Neural cell (in vitro differentiated cells): ENCODE measurements around the gene STS. TPM values are rescaled to one million over a fixed set of nuclear protein-coding genes. Genes with fewer than 3 reads are reported as not detected.
A peak's percentile ranks its signal among the peaks of the same experiment; 100 is the strongest.

Experiments used
- H2AFZ ChIP-seq: fragments of 200-600, 300-800 bp; sonication (generic), shearing (Covaris generic); 2 replicates; pipeline ENCODE4 v1.6.0; 2014; ENCODE audit warnings: low read depth, mild to moderate bottlenecking, antibody characterized with exemption, low read length, moderate library complexity
- H3F3A ChIP-seq: fragments of 200-600 bp; shearing (Covaris generic); 2 replicates; pipeline ENCODE4 v1.6.1; 2016; ENCODE audit warnings: mild to moderate bottlenecking, moderate library complexity, mixed read lengths, antibody characterized with exemption, low read length; ENCODE audit not compliant: insufficient read depth, poor library complexity, severe bottlenecking
- H3K27ac ChIP-seq: fragments of 200-600, 300-800 bp; sonication (generic), shearing (Covaris generic); 2 replicates; pipeline ENCODE4 v1.5.1; 2014; ENCODE audit warnings: mild to moderate bottlenecking, low read length, moderate library complexity
- H3K27me3 ChIP-seq: fragments of 300-800, 200-600 bp; sonication (generic), shearing (Covaris generic); 2 replicates; pipeline ENCODE4 v1.6.0; 2014; ENCODE audit warnings: mild to moderate bottlenecking, low read depth, low read length, moderate library complexity; ENCODE audit not compliant: insufficient read depth
- H3K36me3 ChIP-seq: fragments of 300-800, 200-600 bp; sonication (generic), shearing (Covaris generic); 2 replicates; pipeline ENCODE4 v1.5.1; 2014; ENCODE audit warnings: mild to moderate bottlenecking, antibody characterized with exemption, low read length, moderate library complexity; ENCODE audit not compliant: insufficient read depth
- H3K4me2 ChIP-seq: fragments of 300-800, 200-600 bp; sonication (generic), shearing (Covaris generic); 2 replicates; pipeline ENCODE4 v1.6.0; 2014; ENCODE audit warnings: mild to moderate bottlenecking, low read length
- H3K4me3 ChIP-seq: fragments of 300-800, 200-600 bp; sonication (generic), shearing (Covaris generic); 2 replicates; pipeline ENCODE4 v1.5.1; 2014; ENCODE audit warnings: mild to moderate bottlenecking, low read length, moderate library complexity
- H3K79me2 ChIP-seq: fragments of 200-600 bp; shearing (Covaris generic); replicated peaks from 2 replicates; pipeline ENCODE4 v1.6.0; 2014; ENCODE audit warnings: mild to moderate bottlenecking, low read length, moderate library complexity; ENCODE audit not compliant: insufficient read depth
- H3K9ac ChIP-seq: fragments of 300-800, 200-600 bp; sonication (generic), shearing (Covaris generic); 2 replicates; pipeline ENCODE4 v1.6.1; 2016; ENCODE audit warnings: mild to moderate bottlenecking, low read length, mixed read lengths
- H3K9me2 ChIP-seq: fragments of 200-600 bp; shearing (Covaris generic); 2 replicates; pipeline ENCODE4 v1.6.1; 2016; ENCODE audit warnings: mild to moderate bottlenecking, low read length, mixed read lengths; ENCODE audit not compliant: insufficient read depth
- H3K9me3 ChIP-seq: fragments of 200-600, 300-800 bp; sonication (generic), shearing (Covaris generic); 2 replicates; pipeline ENCODE4 v1.6.1; 2016; ENCODE audit warnings: mild to moderate bottlenecking, mixed run types, low read length, moderate library complexity, mixed read lengths
- H4K20me1 ChIP-seq: fragments of 200-600 bp; shearing (Covaris generic); 2 replicates; pipeline ENCODE4 v1.6.1; 2016; ENCODE audit warnings: mild to moderate bottlenecking, mixed run types; ENCODE audit not compliant: insufficient read depth
- EP300 ChIP-seq: fragments of 450-650 bp; conservative IDR thresholded peaks from 2 replicates; pipeline ENCODE4 v1.6.1; 2014; ENCODE audit warnings: antibody characterized with exemption, mild to moderate bottlenecking, moderate library complexity; ENCODE audit not compliant: poor library complexity, severe bottlenecking
- EZH2 ChIP-seq: fragments of 200-600, 300-800 bp; shearing (Covaris generic), sonication (generic); IDR thresholded peaks from 2 replicates; pipeline ENCODE4 v1.6.1; 2014; ENCODE audit warnings: antibody characterized with exemption, low read length, borderline replicate concordance, mild to moderate bottlenecking; ENCODE audit not compliant: insufficient read depth, poor library complexity, severe bottlenecking
- MXI1 ChIP-seq: fragments of 450-650 bp; conservative IDR thresholded peaks from 2 replicates; pipeline ENCODE4 v1.6.1; 2014; ENCODE audit warnings: antibody characterized with exemption, mild to moderate bottlenecking; ENCODE audit not compliant: poor library complexity, severe bottlenecking
- POLR2AphosphoS5 ChIP-seq: IDR thresholded peaks from 2 replicates; pipeline ENCODE4 v1.6.1; 2012
- RAD21 ChIP-seq: fragments of 450-650 bp; conservative IDR thresholded peaks from 2 replicates; pipeline ENCODE4 v1.6.1; 2014; ENCODE audit warnings: antibody characterized with exemption, mild to moderate bottlenecking, moderate library complexity
- REST ChIP-seq: IDR thresholded peaks from 2 replicates; pipeline ENCODE4 v1.6.1; 2012; ENCODE audit warnings: borderline replicate concordance
- SMC3 ChIP-seq: fragments of 450-650 bp; conservative IDR thresholded peaks from 2 replicates; pipeline ENCODE4 v1.6.1; 2014; ENCODE audit warnings: antibody characterized with exemption, mild to moderate bottlenecking, moderate library complexity; ENCODE audit not compliant: poor library complexity
- TAF1 ChIP-seq: IDR thresholded peaks from 2 replicates; pipeline ENCODE4 v1.6.1; 2012; ENCODE audit warnings: low read depth
- polyA plus RNA-seq: library from polyadenylated mRNA; depleted of rRNA; stranded (reverse); fragments of >200 nt; gene quantifications from 2 replicates; pipeline ENCODE4 v1.2.3, GENCODE V29; 2014
- TF ChIP-seq, protein P1 (sequence below): fragments of 450-650 bp; IDR thresholded peaks from 2 replicates; pipeline ENCODE4 v1.5.1; 2014; ENCODE audit warnings: antibody characterized with exemption, mild to moderate bottlenecking, moderate library complexity; ENCODE audit not compliant: poor library complexity, severe bottlenecking

The STS gene
- polyA plus RNA-seq, 1 donor from 2014 or later: 1.7 TPM

GRCh38 chrX:7146703-7147412 lies 654 bp upstream of the STS start:
- H3K9me2 ChIP-seq: no peaks in the 10 kb centered on the region
- H3K27me3 ChIP-seq: no peaks in the 10 kb centered on the region
- no peaks in the 10 kb centered on the region for H4K20me1 ChIP-seq
- TF ChIP-seq POLR2AphosphoS5: no peak
- no peak for TF ChIP-seq MXI1
- no peak for TF ChIP-seq EZH2
- no peak for TF ChIP-seq REST
- peak overlapping the region; percentile 79 for H3K4me3 ChIP-seq
- no peaks in the 10 kb centered on the region for H3K9me3 ChIP-seq
- H3K4me2 ChIP-seq: peak overlapping the region; percentile 39
- H3K36me3 ChIP-seq: no peaks in the 10 kb centered on the region
- H3F3A ChIP-seq: no peaks in the 10 kb centered on the region
- H3K27ac ChIP-seq: peak overlapping the region; percentile 37
- H2AFZ ChIP-seq: no peak overlapping the region
- H3K9ac ChIP-seq: peak overlapping the region; percentile 73
- no peaks in the 10 kb centered on the region for H3K79me2 ChIP-seq

- no peaks in the 10 kb centered on the region for H4K20me1 ChIP-seq
- TF ChIP-seq MXI1 (peak; percentile 57), REST (peak; percentile 83), EP300 (no peak), TAF1 (peak; percentile 50), EZH2 (no peak), RAD21 (peak; percentile 75), SMC3 (peak; percentile 79), POLR2AphosphoS5 (peak; percentile 61)
- TF ChIP-seq, protein P1, sequence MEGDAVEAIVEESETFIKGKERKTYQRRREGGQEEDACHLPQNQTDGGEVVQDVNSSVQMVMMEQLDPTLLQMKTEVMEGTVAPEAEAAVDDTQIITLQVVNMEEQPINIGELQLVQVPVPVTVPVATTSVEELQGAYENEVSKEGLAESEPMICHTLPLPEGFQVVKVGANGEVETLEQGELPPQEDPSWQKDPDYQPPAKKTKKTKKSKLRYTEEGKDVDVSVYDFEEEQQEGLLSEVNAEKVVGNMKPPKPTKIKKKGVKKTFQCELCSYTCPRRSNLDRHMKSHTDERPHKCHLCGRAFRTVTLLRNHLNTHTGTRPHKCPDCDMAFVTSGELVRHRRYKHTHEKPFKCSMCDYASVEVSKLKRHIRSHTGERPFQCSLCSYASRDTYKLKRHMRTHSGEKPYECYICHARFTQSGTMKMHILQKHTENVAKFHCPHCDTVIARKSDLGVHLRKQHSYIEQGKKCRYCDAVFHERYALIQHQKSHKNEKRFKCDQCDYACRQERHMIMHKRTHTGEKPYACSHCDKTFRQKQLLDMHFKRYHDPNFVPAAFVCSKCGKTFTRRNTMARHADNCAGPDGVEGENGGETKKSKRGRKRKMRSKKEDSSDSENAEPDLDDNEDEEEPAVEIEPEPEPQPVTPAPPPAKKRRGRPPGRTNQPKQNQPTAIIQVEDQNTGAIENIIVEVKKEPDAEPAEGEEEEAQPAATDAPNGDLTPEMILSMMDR: peak; percentile 71
- H3K9me3 ChIP-seq: no peaks in the 10 kb centered on the region
- peak within 1 kb of the TSS; percentile 79 for H3K4me3 ChIP-seq
- H3K4me2 ChIP-seq: peak within 1 kb of the TSS; percentile 39
- H3K9me2 ChIP-seq: no peaks in the 10 kb centered on the region
- no peaks in the 10 kb centered on the region for H3F3A ChIP-seq
- H2AFZ ChIP-seq: peak within 1 kb of the TSS; percentile 60
- no peaks in the 10 kb centered on the region for H3K79me2 ChIP-seq
- no peaks in the 10 kb centered on the region for H3K36me3 ChIP-seq
- H3K27me3 ChIP-seq: no peaks in the 10 kb centered on the region
- peak within 1 kb of the TSS; percentile 92 for H3K27ac ChIP-seq
- H3K9ac ChIP-seq: peak within 1 kb of the TSS; percentile 89
These were observed 704 bp downstream of the STS start, which contains the start of gene PUDP for GRCh38 chrX:7147978-7148854. Gene PUDP (minus strand): TSS chrX:7148153. CDS start chrX:7148113, 40 bp downstream.
